ENCODE results near the gene ARPP19.
"Not testable (repeated sequence)": the region's sequence is repeated elsewhere in the genome, so short reads cannot be mapped to it uniquely, and the experiment has no call there.

The ARPP19 gene

DNA sequence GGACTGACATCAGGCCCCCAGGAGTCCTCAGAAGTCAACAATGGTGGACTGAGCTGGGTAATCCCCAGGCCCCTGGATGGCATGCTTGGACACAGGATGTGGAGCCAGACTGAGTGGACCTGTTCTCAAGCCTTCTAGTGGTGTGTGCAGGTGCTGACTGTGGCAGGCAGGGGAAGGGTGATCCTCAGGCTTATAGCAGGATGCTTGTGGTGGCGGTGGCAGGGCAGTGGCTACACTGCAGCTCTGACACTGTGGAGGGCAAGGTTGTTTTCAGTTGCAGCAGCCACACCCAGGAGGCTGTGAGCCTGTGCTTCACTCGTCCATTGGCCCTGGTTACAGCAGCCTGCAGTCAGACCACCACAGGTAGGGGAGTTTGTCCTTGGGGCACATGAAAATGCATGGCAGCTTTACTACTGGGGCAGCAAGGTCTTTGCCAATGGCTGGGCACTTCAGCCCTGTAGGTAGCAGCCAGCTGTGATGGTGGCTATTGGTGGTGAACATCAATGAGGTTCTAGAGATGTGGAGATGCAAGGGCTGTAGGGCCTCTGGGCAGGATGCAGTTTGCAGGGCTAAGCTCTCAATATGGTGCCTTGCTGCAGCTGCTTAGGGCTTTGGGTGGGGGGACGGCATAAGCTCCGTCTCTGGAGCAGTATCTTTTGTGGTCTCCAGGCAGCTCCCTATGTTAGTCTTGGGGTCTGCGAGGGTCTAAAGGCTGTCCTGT, 22.6 kb downstream of the ARPP19 start:
- no peak for DNase-seq

DNA sequence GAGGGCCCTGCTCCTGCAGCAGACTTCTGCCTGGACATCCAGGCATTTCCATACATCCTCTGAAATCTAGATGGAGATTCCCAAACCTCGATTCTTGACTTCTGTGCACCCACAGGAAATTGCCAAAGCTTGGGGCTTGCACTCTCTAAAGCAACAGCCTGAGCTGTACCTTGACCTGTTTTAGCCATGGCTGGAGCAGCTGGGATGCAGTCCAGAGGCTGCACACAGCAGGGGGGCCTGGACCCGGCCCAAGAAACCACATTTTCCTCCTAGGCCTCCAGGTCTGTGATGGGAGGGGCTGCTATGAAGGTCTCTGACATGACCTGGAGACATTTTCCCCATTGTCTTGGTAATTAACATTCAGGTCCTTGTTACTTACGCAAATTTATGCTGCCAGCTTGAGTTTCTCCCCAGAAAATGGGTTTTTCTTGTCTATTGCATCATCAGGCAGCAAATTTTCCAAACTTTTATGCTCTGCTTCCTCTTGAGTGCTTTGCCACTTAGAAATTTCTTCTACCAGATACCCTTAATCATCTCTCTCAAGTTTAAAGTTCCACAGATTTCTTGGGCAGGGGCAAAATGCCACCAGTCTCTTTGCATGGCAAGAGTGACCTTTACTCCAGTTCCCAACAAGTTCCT, 28.3 kb downstream of the ARPP19 start:
- no peak for DNase-seq

DNA sequence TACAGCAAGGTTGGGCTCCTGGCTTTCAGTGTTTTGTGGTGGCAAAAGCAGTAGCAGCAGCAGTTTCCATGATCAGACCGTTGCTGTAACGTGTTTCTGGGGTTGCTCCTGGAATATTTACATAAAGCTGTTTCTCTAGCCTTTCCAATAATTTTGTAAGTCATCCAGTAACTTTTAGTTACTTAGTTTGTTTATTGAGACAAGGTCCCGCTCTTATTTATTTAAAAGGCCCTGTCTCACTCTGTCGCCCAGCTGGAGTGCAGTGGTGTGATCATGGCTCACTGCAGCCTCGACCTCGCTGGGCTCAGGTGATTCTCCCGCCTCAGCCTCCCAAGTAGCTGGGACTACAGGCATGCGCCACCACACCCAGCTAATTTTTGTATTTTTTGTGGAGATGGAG, 31.4 kb downstream of the ARPP19 start:
- no peak for DNase-seq

DNA sequence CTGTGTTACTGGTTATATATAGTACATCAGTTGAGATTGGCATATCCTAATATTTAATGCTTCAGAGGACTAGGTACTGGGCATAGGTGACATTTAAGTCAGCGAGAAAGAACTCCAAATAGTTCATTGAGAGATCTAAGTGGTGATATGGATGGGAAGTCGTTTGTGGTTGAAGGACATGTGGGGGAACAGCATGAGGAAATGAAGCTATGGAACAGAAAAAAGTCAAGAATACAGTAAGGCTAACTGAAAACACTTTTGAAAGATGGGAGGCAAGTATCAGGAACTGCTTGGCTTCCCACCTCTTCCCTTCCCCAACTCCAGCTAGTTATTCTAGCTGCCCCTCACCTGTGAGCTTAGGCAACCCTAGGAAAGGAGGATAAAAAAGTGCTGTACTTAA, 36.4 kb downstream of the ARPP19 start:
- no peak for DNase-seq

DNA sequence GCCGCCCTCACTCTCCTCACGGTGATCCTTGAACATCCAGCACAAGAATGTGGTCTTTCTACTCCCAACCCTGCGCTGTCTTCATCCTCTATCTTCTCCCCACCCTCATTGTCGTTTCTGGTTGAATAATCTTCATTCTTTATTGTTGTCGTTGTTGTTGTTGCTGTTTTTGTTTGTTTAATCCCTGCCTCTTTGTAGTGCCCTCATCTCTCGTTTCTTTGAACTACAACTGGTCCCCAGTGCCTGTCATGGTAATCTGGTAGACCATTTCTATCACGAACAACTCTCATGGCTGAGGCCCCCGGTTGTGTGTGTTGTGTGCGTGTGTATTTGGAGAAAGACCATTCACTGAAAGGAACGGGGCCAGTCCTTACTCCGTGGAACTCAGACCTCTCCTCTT, 38.9 kb downstream of the ARPP19 start:
- no peak for DNase-seq

DNA sequence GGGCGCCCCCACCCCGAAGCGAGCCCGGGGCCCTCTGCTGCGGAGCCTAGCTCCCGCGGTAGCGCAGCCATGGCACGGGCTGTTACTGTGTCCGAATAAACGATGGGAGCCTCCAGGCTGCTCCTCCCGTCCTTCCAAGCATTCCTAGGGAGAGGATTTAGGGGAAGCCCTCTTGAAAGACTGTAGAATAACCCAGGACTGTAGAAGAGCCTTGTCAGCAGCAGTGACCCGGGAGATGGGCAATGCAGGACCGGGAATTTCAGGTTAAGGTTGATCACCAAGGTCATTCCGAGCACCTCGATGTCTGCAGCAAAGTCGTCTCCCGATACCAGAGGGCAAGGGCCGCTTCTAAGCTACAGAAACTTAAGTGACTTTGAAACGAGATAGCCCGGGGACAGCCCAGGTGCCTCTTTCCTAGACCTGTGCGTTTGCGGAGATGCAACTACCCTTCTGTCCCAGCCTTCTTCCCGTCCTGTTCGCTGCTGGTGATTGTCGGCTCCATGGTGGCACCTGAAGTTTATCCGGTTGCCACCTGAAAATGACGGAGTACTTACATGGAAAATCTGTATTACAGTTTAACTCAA, 39.4 kb downstream of the ARPP19 start:
- DNase-seq, result no peak

DNA sequence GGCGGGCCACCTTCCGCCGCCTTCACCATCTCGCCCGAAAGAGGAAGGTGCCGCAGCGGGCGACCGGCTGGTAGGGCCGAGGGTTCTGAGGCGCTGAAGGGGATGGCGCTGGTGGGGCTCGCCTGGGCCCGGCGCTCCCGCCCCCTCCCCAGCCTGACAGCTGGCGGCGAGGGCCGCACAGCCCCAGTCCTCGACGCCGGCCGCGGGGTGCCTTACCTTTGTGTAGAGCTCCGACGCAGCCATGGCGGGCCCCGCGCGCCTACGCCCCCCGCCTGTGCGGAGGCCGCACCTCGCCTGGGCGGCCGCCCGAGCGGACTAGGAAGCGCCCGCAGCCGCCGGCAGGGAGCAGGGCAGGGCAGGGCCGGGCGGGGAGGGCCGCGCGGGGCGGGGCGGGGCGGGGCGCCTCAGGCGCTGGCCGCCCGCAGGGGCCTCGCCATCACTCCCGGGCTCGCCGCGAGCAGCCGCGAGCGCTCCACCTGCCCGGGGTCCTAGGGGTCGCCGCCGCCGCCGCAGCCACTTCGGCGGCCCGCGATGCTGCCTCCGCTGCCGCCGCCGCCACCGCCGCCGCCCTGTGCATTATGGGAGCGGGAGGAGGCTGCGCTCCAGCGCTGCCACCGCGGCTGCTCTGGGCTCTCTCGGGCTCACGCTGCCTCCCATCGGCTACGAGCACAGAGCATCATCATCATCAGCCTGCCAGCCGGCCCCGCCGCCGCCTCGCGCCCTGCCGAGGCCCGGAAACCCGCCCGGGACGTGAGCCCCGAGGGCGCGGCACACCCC, 40.1 kb downstream of the ARPP19 start, which contains the start of gene MYO5A:
MYO5A (minus strand) TSS at position 317 of the 777 bp plus-strand sequence; CDS start at position 243, 74 bp downstream.
- DNase-seq, result peak; percentile 64

DNA sequence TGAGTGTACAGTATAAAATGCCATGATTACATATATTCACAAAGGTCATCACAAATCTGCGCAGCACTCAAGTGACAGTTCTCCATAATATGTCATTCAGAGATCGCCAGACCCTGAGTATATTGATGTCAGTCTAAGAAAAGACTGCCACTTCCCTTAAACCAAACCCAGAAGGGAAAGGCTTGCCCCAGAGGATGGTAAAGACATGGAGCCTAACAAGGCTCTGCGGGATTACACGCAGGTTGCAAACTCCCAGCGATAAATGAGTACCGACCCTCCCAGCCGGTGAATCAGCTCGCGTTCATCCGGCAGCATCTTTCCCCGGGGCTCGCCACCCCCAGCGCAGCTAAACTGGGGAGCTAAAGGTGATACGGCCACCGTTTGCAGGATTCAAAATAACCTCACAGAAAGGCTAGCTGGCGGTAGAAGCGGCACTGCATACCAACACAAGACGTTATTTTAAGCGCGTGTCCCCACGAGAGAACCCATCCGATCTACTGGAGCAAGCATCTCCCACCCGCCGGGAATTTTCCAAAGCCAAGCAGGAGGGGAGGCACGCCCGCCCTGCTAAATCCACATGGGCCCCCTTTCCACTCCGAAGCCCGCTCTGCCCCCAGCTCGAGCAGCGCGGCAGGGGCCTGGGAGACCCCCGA, 40.8 kb downstream of the ARPP19 start:
- DNase-seq, result no peak

DNA sequence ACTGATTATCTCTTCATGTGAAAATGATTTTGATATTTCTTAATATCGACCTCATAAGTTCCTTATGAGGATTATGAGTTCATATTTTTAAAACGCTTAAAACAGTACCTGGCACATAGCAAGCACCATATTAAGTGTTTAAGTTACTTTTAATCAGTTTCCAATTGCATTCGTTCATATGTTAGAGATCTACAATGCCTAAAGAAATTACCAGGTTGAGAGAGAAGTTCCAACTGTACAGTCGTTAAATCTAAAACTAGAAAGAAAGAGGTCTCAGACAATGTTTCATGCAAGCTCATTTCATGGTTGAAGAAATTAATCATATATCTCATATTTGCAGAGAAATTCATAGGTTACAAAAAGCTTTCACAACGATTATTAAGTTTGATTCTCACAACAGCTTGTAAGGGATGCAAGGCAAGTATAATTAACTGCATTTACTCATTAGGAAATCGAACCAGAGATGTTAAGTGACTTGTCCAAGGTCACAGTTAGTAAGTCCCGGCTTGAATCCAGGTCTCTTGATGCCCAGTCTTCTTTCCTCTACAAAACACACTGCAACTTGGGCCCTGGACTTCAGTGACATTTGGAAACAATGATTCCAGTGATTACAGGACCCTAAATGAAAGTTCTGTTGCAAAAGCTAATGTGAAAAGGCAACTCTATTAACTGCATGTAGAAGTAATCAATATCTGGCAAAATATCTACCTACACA, 41.5 kb downstream of the ARPP19 start:
- DNase-seq, result no peak

DNA sequence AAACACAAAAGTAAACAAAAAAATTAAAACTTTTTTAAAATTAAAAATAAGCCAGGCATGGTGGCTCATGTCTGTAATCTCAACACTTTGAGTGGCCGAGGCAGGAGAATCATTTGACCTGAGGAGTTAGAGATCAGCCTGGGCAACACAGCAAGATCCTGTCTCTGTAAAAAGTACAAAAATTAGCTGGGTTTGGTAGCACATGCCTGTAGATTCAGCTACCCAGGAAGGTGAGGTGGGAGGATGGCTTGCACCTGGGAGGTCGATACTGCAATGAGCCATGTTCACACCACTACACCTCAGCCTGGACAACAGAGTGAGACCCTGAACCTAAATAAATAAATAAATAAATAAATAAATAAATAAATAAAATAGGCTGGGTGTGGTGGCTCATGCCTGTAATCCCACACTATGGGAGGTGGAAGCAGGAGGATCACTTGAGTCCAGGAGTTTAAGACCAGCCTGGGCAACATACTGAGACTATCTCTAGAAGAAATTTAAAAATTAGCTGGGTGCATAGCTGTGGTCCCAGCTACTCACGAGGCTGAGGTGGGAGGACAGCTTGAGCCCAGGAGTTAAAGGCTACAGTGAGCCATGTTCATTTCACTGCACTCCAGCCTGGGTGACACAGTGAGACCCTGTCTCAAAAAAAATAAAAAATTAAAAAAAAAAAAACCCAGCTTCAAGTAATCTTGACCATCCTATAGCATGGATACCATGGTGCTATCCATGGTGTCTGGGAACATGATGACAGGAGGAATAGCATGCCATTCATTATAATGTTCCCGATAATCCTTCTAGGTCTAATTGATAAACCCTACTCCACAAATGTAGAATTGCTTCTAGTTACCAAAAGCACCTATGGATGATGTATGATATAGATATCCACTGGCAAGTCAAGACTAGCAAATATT, 44.4 kb downstream of the ARPP19 start:
- DNase-seq, result no peak

DNA sequence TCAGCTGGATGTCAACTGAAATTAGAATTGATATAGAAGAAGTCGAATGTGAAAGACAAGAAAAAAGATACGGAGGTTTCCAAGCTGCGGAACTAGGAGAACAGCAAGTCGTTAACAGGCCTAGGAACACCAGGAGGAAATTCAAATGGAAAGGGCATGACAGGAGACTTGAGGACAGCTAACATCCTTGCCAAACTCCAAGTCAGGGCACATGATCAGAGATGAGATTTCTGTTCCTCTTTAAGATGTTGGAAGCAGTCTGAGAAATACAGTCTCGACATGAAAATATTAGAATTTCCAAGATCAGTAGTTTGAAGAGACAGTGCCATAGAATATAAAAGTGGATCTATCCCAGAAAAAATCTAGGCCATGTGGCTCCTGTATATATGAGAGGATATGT, 45.2 kb downstream of the ARPP19 start:
- no peak for DNase-seq

DNA sequence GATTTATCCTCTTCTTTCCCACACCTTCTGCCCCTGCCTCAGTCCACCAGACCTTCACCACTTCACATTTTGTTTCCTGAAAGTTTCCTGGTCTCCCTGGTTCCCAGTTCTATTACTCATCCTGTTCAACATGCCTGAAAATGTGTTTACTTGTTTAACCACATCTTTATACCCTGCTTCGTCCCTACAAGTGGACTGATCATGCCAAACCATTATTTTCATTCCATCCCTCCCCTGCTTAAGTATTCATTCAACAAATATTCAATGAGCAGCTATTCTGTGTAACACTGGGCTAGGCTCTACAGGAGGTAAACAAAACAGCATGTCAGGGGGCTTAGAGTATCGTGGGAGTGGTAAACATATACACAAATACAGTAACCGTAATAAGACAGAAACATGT, 45.6 kb downstream of the ARPP19 start:
- no peak for DNase-seq

DNA sequence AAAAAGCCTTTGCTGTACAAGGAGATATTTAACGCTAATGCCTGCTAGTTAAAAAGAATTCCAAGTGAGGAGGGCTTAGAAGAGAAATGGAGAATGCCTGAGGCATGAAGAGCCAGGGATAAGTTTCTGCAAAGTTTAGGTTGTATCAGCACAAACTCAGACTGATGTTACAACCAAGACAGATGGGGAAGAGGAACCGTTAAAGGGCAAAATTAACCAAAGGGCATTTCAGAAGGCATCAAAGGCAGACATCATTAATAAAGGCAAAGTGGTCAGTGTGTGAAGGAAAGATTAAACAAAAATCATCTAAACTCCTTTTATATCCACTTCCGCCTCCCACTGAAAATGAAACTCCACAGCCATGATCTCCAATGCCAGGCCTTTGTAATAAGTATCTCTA, 47.1 kb downstream of the ARPP19 start:
- DNase-seq, result no peak

DNA sequence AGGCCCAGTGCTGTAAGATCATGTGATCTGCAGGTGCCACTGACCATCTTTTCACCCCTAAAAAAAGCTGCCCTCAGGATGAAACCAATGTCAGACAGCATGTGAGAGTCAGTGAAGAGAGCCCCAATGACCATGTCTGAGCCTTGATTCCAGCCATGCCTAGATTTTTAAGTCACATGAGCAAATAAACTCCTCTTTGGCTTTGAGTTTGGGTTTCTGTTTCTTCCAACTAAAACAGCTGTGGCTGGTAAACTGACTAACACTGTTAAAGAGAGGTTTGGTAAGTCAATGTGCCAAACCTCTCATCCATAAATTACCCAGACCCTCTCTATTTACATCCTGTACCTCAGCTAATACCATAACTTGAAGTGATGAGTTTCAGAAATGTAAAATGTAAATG, 48.4 kb downstream of the ARPP19 start:
- no peak for DNase-seq

DNA sequence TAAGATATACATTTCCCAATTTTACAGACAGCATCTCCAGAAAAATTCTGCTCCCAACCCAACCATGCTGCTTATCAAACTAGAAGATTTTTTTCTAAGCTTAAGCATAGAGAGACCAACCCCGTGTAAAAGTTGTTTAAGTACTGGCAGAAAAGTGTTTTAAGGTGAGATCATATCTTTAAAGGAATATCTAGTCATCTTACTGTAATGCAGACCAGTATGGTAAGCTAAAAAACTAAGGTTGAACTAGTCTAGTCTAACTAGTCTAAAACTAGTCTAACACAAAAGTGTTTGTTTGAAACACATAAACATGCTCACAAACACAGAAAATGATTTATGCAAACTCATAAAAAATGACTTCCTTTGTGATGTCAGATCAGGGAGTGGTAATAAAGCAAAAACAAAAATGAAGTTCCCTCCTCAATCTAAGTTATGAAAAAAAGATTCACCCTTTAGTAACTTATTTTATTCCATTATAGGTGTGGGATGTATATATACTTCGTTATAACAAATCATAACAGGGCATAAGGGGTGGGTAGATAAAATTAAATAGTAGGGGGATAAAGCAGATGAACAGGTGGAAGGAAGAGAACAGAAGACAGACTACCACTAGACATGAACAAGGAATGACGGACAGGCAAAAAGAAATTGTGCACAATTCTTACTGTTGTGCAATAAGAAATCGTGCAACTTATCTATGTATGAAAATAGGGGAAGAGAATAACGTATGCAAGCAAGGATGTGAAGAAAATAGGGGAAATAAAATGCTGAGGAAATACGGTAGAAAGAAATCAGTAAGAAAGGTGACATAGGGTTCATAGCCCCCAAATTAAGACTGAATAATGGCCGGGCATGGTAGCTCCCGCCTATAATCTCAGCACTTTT, 50.1 kb downstream of the ARPP19 start:
- peak; percentile 7 for DNase-seq

DNA sequence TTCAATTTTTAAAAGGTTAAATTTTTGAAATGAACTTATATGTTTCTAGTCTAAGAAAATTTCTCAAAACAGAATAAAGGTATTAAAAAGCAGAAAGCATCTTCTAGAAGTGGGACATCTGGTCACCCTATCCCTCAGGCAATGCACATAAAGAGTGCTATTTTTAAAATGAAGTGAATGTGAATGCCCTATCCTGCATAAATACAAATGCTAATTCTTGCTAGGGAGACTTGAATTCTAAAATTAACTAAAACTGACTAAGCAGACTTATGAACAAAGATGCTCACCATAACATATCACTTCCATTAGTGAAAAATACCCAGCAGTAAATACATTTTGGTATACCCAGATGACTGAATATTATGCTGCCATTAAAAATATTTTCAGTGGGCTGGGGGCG, 51.8 kb downstream of the ARPP19 start:
- DNase-seq, result no peak

DNA sequence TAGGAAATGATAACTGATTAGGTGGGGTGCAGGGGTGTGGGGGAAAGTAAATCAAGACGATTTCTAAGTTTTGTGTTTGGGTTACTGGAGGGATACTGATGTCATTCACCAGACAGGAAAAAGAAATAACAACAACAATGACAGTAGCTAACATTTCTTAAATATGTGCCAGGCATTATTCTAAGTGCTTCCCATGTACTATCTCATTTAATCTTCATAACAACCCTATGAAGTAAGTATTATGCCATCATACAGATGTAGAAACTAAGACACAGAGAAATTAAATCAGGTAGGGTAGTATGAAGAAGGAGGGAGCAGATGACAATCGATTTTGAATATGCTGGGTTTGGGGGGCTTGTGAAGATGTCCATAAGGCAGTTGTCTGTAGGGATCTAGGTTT, 53.5 kb downstream of the ARPP19 start:
- DNase-seq, result no peak

DNA sequence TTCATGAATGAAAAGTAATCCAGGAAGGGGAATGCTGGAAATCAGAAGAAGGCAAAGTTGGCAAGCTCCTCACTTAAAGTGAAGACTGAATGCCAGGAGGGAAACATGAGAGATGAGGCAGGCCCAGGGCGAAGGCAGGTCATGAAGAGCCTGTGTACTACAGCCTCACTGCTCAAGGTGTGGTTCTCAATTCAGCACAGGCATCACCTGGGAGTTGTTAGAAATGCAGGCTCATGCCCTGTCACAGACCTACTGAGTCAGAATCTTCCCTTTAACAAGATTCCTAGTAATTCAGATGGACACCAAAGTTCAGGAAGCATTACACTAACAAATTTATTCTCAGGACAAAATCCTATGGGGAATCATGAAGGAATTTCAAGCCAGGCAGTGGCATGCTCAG, 54.3 kb downstream of the ARPP19 start:
- no peak for DNase-seq

DNA sequence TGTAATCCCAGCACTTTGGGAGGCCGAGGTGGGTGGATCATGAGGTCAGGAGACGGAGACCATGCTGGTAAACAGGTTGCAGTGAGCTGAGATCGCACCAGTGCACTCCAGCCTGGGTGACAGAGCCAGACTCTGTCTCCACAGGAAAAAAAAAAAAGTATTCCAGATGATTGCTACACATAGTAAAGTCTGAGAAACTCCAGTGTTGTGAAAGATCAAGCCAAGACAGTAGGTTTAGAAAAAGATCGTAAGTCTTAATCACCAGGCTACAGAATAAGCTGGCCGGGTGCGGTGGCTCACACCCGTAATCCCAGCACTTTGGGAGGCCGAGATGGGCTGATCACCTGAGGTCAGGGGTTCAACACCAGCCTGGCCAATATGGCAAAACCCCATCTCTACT, 56.0 kb downstream of the ARPP19 start:
- DNase-seq, result not testable (repeated sequence)

DNA sequence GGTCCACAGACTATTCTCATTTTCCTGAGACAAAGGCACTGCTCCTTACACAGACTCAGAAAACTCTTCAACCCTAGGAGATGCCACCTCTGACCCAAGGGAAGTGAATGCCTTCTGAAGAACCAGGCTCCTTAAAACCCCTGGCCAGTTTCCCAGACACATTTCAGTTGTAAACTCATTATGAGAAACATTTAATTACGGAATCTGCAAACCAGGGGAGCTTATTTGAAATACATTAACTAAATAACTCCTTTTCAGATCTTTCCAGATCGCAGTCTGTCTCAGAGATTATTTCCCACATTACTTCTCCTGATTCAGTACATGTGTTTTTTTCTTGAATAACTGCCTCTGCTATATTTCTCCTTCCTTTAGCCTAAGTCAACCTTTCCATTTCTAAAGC, 57.7 kb downstream of the ARPP19 start:
- DNase-seq, result no peak
